Lower leg skin (tissue), 3 donors: ENCODE results near the gene CDH22.

ENCODE experiments used
- CTCF ChIP-seq, 3 donors: fragments of 450-650 bp; IDR thresholded peaks; one replicate each; pipeline ENCODE4 v1.5.1; 2016; ENCODE audit warnings: antibody characterized with exemption in 3 of 3, mild to moderate bottlenecking in 3 of 3, moderate library complexity in 2 of 3
- POLR2A ChIP-seq, 2 donors: fragments of 450-650 bp; IDR thresholded peaks; one replicate each; pipeline ENCODE4 v1.6.1; 2016 to 2017; ENCODE audit warnings: antibody characterized with exemption in 2 of 2, mild to moderate bottlenecking in 1 of 2, moderate library complexity in 1 of 2

GRCh38 chr20:46284040-46284427 is 24.3 kb downstream of the CDH22 start:
- TF ChIP-seq POLR2A (IDR thresholded peaks at IDR 0.05) (no peak), CTCF (IDR thresholded peaks at IDR 0.05) (no peak)
